Ascending aorta (tissue), 2 donors: ENCODE data around the gene LY6G5B. TPM values are rescaled to one million over a fixed set of nuclear protein-coding genes. Genes with fewer than 3 reads are reported as not detected.

ENCODE experiments used
- DNase-seq, 2 donors: peaks; one replicate each; pipeline ENCODE4 v3.0.0-alpha.2; 2019; ENCODE audit warnings: low spot score in 2 of 2
- H3K27ac ChIP-seq, 2 donors: fragments of 200-600 bp; sonication (generic); one replicate each; pipeline ENCODE4 v1.5.1; 2016 to 2017; ENCODE audit warnings: mild to moderate bottlenecking in 1 of 2
- H3K27me3 ChIP-seq: fragments of 200-600 bp; sonication (generic); one replicate; pipeline ENCODE4 v1.5.1; 2017
- H3K36me3 ChIP-seq, 2 donors: fragments of 200-600 bp; sonication (generic); one replicate each; pipeline ENCODE4 v1.5.1; 2016
- H3K4me1 ChIP-seq, 2 donors: fragments of 200-600 bp; sonication (generic); one replicate each; pipeline ENCODE4 v1.5.1; 2016 to 2017; ENCODE audit warnings: mild to moderate bottlenecking in 1 of 2
- H3K4me3 ChIP-seq, 2 donors: fragments of 200-600 bp; sonication (generic); one replicate each; pipeline ENCODE4 v1.5.1; 2016 to 2017; ENCODE audit warnings: mild to moderate bottlenecking in 1 of 2
- H3K9me3 ChIP-seq, 2 donors: fragments of 200-600 bp; sonication (generic); one replicate each; pipeline ENCODE4 v1.5.1; 2016
- intact Hi-C: fragments of 100-400 bp; cut with DNase I; formaldehyde crosslinking; loops from one replicate; pipeline ENCODE4 v1.15.1; 2023
- total RNA-seq: library from RNA; depleted of rRNA; stranded (reverse); fragments of >200 nt; gene quantifications from one replicate; pipeline ENCODE4 v1.1.0, GENCODE V29; 2016
- TF ChIP-seq, protein P1 (sequence below), 3 experiments: fragments of 200-600 bp in 2 of 3; fragments of 450-650 bp in 1 of 3; sonication (generic) in 2 of 3; IDR thresholded peaks; one replicate each; pipeline ENCODE4 v1.5.1; 2016 to 2019; ENCODE audit warnings: antibody characterized with exemption in 3 of 3, mild to moderate bottlenecking in 1 of 3, moderate library complexity in 1 of 3

The LY6G5B gene
- total RNA-seq, 1 donor from 2014 or later = 24.1 TPM

DNA sequence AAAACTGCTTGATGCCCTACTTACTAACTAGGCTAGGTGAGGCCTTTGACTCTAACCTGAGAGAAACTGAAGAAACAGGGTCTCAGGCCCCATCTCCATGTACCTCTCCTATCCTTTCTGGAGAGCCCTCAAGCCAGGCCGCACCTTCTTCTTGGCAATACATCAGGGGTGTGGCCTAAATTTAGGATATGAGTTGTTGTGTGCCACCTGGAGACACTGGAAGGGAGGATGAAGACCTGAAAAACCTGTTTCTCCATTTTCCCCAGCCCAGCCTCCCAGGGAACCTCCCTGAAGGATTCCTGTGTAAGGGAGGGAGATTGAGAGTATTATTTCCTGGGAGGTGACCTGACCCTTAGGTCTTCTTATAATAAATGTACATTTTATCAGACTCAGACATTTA, 48.5 kb downstream of the LY6G5B start:
- Histone ChIP-seq H3K4me1 (no peaks in the 10 kb centered on the region), H3K36me3 (no peaks in the 10 kb centered on the region), H3K27ac (no peak overlapping the region), H3K9me3 (no peaks in the 10 kb centered on the region), H3K27me3 (no peaks in the 10 kb centered on the region), H3K4me3 (no peak overlapping the region)
- TF ChIP-seq, protein P1, sequence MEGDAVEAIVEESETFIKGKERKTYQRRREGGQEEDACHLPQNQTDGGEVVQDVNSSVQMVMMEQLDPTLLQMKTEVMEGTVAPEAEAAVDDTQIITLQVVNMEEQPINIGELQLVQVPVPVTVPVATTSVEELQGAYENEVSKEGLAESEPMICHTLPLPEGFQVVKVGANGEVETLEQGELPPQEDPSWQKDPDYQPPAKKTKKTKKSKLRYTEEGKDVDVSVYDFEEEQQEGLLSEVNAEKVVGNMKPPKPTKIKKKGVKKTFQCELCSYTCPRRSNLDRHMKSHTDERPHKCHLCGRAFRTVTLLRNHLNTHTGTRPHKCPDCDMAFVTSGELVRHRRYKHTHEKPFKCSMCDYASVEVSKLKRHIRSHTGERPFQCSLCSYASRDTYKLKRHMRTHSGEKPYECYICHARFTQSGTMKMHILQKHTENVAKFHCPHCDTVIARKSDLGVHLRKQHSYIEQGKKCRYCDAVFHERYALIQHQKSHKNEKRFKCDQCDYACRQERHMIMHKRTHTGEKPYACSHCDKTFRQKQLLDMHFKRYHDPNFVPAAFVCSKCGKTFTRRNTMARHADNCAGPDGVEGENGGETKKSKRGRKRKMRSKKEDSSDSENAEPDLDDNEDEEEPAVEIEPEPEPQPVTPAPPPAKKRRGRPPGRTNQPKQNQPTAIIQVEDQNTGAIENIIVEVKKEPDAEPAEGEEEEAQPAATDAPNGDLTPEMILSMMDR (IDR thresholded peaks at IDR 0.05) = no peak
- intact Hi-C loops = no loop called here
- DNase-seq = no peak

DNA sequence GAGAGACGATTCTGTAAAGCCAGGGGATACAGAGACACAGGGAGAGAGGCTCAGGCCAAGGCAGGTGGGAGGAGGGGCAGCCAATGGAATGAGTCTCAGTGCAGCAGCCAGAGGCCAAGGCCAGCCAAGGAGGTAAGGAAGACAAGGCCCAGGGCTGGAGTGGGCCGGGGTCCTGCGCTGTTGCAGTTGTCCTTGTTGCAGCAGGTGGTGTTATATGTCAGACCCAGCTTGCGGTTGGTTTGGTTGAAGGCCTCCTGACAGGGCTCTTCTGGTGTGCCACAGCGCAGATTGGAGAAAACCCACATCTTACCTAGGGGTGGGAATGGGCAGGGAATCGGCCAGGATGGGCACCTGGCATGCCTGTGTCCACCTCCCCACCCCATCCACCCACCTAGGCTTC, 49.2 kb downstream of the LY6G5B start:
- H3K9me3 ChIP-seq = no peaks in the 10 kb centered on the region
- intact Hi-C loops = no loop called here
- no peak overlapping the region for H3K27ac ChIP-seq
- no peaks in the 10 kb centered on the region for H3K4me1 ChIP-seq
- TF ChIP-seq, protein P1 (IDR thresholded peaks at IDR 0.05) = no peak
- no peak for DNase-seq
- no peak overlapping the region for H3K4me3 ChIP-seq
- H3K36me3 ChIP-seq = peaks cover 0 to 3% of the 10 kb centered on the region in 2 donors
- no peaks in the 10 kb centered on the region for H3K27me3 ChIP-seq

DNA sequence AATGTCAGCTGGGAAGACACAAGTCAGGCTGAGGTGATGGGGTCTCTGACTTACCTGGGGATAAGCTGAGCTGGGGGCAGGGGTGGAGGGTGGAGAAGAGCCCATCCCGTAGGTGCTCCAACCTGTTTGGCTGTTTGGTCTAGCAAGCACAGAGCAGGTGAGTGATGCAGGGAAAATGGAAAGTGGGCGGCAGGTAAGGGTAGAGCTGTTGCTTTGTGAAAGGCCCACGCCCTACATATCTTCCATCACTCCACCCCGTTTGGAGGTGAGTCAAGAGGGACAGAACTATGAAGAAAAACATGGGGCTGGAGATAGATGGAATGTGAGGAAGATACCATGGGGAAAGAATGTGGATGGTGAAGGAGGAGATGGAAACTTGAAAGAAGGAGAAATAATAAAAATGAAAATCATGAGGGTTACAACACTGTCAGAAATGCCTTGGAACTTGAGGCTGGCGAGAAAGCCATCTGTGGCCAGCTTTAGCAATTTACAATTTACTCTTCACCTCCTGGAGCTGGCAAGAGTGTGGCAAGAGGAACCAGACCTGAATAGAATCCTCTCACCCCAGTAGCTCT, 50.5 kb downstream of the LY6G5B start:
- Histone ChIP-seq H3K4me1 (no peaks in the 10 kb centered on the region), H3K9me3 (no peaks in the 10 kb centered on the region), H3K4me3 (no peak overlapping the region), H3K36me3 (peaks cover 0 to 5% of the 10 kb centered on the region in 2 donors), H3K27me3 (no peaks in the 10 kb centered on the region), H3K27ac (no peak overlapping the region)
- no peak for DNase-seq
- TF ChIP-seq, protein P1 (IDR thresholded peaks at IDR 0.05) = no peak
- intact Hi-C loops = no loop called here

DNA sequence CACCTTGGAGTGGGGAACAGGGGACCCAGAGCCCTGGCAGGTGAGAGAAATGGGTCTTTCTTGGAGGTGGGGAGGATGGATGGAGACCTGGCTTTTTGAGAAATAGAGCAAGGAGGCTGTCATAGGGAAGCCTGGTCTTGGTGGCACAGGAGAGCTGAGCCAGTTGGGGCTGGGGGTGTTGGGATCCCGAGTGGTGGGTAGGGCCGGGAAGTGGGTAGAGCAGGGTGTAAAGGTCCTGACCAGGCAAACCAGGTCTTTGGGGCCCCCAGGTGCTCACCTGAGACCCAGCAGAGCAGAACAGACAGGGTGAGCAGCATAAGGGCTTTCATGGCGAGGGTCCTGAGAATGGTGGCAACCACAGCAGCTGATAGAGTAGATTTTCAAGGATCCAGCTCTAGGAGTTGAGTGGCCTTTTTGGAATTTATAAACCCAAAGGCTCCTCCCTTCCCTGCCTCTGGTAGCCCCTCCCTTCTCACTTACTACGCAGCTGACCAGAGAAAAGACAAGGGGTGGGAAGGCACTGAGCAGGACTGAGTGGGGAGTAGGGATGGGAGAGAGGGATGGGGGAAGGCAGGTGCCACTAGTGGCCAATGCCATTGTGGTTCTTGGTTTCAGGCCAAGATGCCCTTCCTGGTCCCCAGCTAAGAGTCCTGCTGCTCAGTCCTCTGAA, 51.7 kb downstream of the LY6G5B start, which contains the start of gene LY6G6C:
TSS of gene LY6G6C (minus strand) at position 396 of the 670 bp plus-strand sequence. CDS start at position 329, 67 bp downstream.
- Histone ChIP-seq H3K27ac (no peak within 1 kb of the TSS), H3K4me1 (no peaks in the 10 kb centered on the region), H3K27me3 (no peaks in the 10 kb centered on the region), H3K4me3 (no peak within 1 kb of the TSS), H3K36me3 (peaks cover 9 to 12% of the 10 kb centered on the region in 2 donors), H3K9me3 (no peaks in the 10 kb centered on the region)
- intact Hi-C loops = no loop called here
- TF ChIP-seq, protein P1 (IDR thresholded peaks at IDR 0.05) = no peak
- no peak for DNase-seq

DNA sequence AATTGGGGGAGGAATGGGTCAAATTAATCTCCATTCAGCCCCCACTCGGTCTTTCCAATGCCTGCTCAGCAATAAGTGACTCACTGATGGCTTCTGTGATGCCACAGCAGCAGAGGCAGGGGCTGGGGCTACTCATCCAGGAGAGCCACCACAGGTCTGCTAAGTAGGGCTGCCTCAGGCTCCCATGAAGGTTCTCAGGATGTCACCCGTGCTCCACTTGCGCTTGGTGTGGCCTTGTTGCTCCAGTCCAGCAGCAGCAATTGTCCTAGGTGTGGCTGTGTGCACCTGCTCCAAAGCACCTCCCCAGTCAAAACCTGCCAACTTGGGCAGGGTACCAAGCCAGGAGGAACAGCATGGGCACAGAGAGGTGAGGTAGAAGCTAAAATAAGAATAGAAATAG, 52.4 kb downstream of the LY6G5B start:
- intact Hi-C loops = no loop called here
- H3K9me3 ChIP-seq = no peaks in the 10 kb centered on the region
- H3K27ac ChIP-seq = no peak overlapping the region
- no peaks in the 10 kb centered on the region for H3K4me1 ChIP-seq
- DNase-seq = no peak
- no peak overlapping the region for H3K4me3 ChIP-seq
- H3K36me3 ChIP-seq = peaks cover 16 to 19% of the 10 kb centered on the region in 2 donors
- TF ChIP-seq, protein P1 (IDR thresholded peaks at IDR 0.05) = no peak
- no peaks in the 10 kb centered on the region for H3K27me3 ChIP-seq

Other genes with a start within 250 kb of the LY6G5B start
- 0.11 TPM for gene MICB, start 171.8 kb upstream of the LY6G5B start, total RNA-seq
- not detected for gene MCCD1, start 141.0 kb upstream of the LY6G5B start, total RNA-seq
- gene DDX39B, start 128.0 kb upstream of the LY6G5B start, total RNA-seq = 134 TPM
- not detected for gene ATP6V1G2, start 123.4 kb upstream of the LY6G5B start, total RNA-seq
- gene NFKBIL1, start 122.4 kb upstream of the LY6G5B start, total RNA-seq = 71.5 TPM
- gene LTA, start 97.7 kb upstream of the LY6G5B start, total RNA-seq = not detected
- gene TNF, start 94.4 kb upstream of the LY6G5B start, total RNA-seq = 11.5 TPM
- not detected for gene LTB, start 87.6 kb upstream of the LY6G5B start, total RNA-seq
- 21.4 TPM for gene LST1, start 83.7 kb upstream of the LY6G5B start, total RNA-seq
- gene NCR3, start 77.0 kb upstream of the LY6G5B start, total RNA-seq = not detected
- 1.7 TPM for gene AIF1, start 54.7 kb upstream of the LY6G5B start, total RNA-seq
- 171 TPM for gene PRRC2A, start 49.3 kb upstream of the LY6G5B start, total RNA-seq
- 255 TPM for gene BAG6, start 17.3 kb upstream of the LY6G5B start, total RNA-seq
- gene APOM, start 14.1 kb upstream of the LY6G5B start, total RNA-seq = not detected
- gene C6orf47, start 9.2 kb upstream of the LY6G5B start, total RNA-seq = 20.9 TPM
- 9.8 TPM for gene GPANK1, start 5.0 kb upstream of the LY6G5B start, total RNA-seq
- 148 TPM for gene CSNK2B, start 3.9 kb upstream of the LY6G5B start, total RNA-seq
- 0.96 TPM for gene LY6G5C, start 11.1 kb downstream of the LY6G5B start, total RNA-seq
- 28.0 TPM for gene ABHD16A, start 33.3 kb downstream of the LY6G5B start, total RNA-seq
- gene LY6G6F, start 36.9 kb downstream of the LY6G5B start, total RNA-seq = not detected
- gene LY6G6D, start 45.4 kb downstream of the LY6G5B start, total RNA-seq = not detected
- gene LY6G6C, start 51.8 kb downstream of the LY6G5B start, total RNA-seq = not detected
- not detected for gene MPIG6B, start 53.4 kb downstream of the LY6G5B start, total RNA-seq
- 150 TPM for gene DDAH2, start 59.3 kb downstream of the LY6G5B start, total RNA-seq
- 281 TPM for gene CLIC1, start 66.6 kb downstream of the LY6G5B start, total RNA-seq
- gene MSH5, start 70.0 kb downstream of the LY6G5B start, total RNA-seq = 17.7 TPM
- gene SAPCD1, start 92.7 kb downstream of the LY6G5B start, total RNA-seq = not detected
- gene VWA7, start 107.4 kb downstream of the LY6G5B start, total RNA-seq = not detected
- 48.3 TPM for gene VARS1, start 125.8 kb downstream of the LY6G5B start, total RNA-seq
- 61.3 TPM for gene LSM2, start 137.0 kb downstream of the LY6G5B start, total RNA-seq
- gene HSPA1L, start 145.3 kb downstream of the LY6G5B start, total RNA-seq = not detected
- gene HSPA1A, start 145.6 kb downstream of the LY6G5B start, total RNA-seq = 288 TPM
- gene HSPA1B, start 157.8 kb downstream of the LY6G5B start, total RNA-seq = 613 TPM
- gene NEU1, start 192.8 kb downstream of the LY6G5B start, total RNA-seq = 21.6 TPM
- gene SLC44A4, start 209.0 kb downstream of the LY6G5B start, total RNA-seq = not detected
- 39.5 TPM for gene EHMT2, start 227.7 kb downstream of the LY6G5B start, total RNA-seq
- gene ZBTB12, start 232.1 kb downstream of the LY6G5B start, total RNA-seq = 7.3 TPM